Fibroblast of upper back skin (primary cell): ENCODE measurements around the gene SURF1.
"Not testable (repeated sequence)": the region's sequence is repeated elsewhere in the genome, so short reads cannot be mapped to it uniquely, and the experiment has no call there.

Source experiments
- DNase-seq: peaks from one replicate; pipeline ENCODE4 v3.0.0-alpha.2; 2013

Gene SURF1, protein sequence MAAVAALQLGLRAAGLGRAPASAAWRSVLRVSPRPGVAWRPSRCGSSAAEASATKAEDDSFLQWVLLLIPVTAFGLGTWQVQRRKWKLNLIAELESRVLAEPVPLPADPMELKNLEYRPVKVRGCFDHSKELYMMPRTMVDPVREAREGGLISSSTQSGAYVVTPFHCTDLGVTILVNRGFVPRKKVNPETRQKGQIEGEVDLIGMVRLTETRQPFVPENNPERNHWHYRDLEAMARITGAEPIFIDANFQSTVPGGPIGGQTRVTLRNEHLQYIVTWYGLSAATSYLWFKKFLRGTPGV

DNA sequence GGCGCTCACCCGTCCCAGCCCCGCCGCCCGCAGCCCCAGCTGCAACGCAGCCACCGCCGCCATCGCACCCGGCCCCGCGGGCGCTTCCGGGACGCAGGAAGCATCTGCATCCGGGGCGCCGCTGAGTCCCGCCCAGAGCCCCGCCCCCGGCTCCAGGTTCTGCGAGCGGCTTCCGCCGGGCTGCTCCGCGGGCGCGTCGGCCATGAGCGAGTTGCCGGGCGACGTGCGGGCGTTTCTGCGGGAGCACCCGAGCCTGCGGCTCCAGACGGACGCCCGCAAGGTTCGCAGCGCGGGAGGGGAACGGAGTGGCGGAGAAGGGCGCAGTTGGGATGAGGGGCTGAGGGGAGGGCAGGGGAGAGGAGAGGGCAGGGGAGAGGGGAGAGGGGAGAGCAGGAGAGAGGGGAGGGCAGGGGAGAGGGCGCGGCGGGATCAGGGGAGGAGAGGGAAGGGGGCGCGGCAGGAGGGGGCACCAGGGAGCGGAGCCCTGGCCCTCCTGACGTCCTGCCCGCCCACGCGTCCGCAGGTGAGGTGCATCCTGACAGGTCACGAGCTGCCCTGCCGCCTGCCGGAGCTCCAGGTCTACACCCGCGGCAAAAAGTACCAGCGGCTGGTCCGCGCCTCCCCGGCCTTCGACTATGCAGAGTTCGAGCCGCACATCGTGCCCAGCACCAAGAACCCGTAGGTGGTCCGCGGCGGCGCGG, at the start of gene SURF1, which contains the start of gene SURF2:
Gene SURF1 (minus strand): TSS at position 97 of the 701 bp plus-strand sequence. CDS start 34 bp downstream, at position 63.
Gene SURF2 (plus strand): TSS at position 160 of the 701 bp plus-strand sequence. CDS start 43 bp downstream, at position 203.
- DNase-seq, result peak; percentile 73

- DNase-seq, result peak; percentile 28
Measured at GRCh38 chr9:133405508-133406438, 49.5 kb upstream of the SURF1 start.

GRCh38 chr9:133404454-133405002, 48.2 kb upstream of the SURF1 start:
- no peak for DNase-seq

DNA sequence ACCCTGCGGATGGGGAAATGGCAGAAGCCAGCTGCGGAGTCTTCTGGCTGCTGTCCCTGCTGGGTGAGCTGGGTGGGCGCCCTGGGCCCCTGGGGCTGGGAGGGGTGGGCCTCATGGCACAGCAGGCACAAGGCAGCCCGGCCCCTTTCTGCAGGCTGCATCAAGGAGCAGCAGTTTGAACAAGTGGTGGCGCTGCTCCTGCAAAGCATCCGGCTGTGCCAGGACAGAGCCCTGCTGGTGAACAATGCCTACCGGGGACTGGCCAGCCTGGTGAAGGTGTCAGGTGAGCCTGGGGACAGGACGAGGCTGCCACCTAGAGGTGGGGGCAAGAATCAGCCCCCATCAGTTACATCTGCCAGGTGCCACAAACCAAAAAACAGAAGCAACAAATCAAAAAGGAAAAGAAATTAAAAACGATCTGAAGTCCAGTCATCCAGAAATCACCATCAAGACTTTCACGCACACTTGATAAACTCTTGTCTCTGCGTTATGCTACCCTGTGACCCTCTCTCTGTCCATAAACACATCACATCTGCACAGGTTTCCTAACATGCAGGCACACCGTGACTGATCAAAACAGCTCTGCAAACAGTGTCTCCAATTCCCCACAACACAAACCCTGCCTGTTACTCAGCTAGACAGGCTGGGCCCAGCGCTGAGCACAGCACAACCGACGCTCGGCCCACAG, 47.6 kb upstream of the SURF1 start:
- no peak for DNase-seq

GRCh38 chr9:133402689-133403088, 46.4 kb upstream of the SURF1 start:
- DNase-seq, result no peak

DNA sequence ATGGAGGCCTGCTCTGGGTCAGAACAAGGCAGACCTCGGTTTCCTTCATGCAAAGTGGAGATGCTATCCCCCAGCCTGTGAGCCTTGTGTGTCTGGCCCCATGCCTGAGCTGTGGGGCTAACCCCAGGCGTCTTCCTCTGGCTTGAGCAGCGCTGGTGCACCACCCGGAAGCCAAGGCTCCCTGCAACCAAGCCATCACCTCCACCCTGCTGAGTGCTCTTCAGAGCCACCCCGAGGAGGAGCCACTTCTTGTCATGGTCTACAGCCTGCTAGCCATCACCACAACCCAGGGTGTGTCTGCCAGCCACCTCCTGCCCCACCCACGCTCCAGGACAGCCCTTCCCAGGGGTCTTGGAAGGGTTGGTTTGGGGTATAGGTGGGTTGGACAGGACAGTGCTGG, 45.3 kb upstream of the SURF1 start:
- DNase-seq, result no peak

DNA sequence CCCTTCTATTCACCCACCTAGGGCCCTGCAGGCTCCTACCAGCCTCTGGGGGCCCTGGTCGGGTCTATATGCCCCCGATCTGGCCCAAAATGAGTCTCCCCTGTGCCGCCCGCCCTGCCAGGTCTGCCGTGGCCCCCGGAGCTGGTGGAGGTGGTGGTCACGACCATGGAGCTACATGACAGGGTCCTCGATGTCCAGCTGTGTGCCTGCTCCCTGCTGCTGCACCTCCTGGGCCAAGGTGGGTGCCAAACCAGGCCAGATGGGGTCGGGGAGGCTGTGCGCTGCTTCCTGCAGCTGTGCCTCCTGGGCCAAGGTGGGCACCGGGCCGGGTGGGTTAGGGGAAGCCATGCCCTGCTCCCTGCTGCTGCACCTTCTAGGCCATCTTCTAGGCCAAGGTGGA, 44.0 kb upstream of the SURF1 start:
- no peak for DNase-seq

GRCh38 chr9:133397895-133398294, 41.6 kb upstream of the SURF1 start:
- no peak for DNase-seq

GRCh38 chr9:133397370-133397769, 41.1 kb upstream of the SURF1 start:
- no peak for DNase-seq

- DNase-seq, result no peak
Measured at GRCh38 chr9:133396952-133397351, 40.7 kb upstream of the SURF1 start.

- no peak for DNase-seq
Measured at GRCh38 chr9:133394687-133395271, 38.5 kb upstream of the SURF1 start.

GRCh38 chr9:133393399-133393798, 37.1 kb upstream of the SURF1 start:
- no peak for DNase-seq

DNA sequence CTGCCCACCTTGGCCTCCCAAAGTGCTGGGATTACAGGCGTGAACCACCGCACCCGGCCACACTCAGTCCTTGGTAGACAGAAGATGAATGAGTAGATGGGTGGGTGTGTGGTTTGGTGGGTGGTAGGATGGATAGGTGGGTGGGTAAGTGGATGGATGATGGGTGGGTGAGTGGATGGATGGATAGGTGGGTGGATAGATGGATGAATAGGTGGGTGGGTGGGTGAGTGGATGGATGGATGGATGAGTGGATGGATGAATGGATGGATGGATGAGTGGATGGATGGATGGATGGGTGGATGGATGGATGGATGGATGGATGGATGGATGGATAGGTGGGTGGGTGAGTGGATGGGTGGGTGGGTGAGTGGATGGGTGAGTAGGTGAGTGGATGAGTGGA, 36.0 kb upstream of the SURF1 start:
- DNase-seq, result not testable (repeated sequence)

- DNase-seq, result not testable (repeated sequence)
Measured at GRCh38 chr9:133391449-133391848, 35.2 kb upstream of the SURF1 start.

DNA sequence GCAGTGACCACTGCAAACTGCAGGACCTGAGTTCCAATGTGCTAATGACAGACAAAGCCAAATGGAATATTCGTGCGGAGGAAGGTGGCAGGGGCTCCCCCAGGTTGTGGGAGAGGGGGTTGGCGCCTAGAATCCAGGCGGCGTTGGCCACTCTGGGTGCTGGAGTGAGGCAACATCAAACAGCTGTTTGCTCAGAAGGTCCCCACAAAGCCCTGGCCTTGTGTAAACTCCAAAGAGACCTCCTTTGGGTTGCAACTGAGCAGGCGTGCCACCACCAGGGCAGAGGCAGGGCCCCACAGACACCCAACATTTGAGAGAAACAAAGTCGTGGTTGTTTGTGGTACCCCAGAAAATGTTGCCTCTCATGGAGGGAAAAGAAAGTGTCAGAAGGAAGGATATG, 34.4 kb upstream of the SURF1 start:
- DNase-seq, result no peak

DNA sequence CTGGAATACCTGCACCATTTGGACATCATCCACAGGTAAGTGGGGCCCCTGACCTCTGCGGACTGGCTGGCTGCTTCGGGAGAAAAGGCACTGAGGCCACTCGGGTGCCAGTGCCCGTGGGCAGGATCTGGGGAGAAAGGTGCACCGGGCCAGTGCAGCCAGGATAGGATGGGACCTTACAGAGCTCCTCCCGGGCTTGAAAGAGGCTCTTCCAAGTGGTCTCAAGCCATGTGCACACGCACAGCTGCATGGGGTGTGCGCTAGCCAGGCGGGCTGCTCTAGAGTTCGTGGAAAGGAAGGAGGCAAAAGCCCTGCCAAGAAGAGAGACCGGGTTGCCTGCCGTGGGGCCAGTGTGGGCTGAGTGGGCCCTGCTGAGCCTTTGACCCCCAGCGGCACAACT, 33.3 kb upstream of the SURF1 start:
- DNase-seq, result no peak

GRCh38 chr9:133389025-133389557, 32.8 kb upstream of the SURF1 start:
- DNase-seq, result no peak

- DNase-seq, result no peak
Measured at GRCh38 chr9:133387680-133388079, 31.4 kb upstream of the SURF1 start.

- no peak for DNase-seq
Measured at GRCh38 chr9:133386338-133386737, 30.1 kb upstream of the SURF1 start.

DNA sequence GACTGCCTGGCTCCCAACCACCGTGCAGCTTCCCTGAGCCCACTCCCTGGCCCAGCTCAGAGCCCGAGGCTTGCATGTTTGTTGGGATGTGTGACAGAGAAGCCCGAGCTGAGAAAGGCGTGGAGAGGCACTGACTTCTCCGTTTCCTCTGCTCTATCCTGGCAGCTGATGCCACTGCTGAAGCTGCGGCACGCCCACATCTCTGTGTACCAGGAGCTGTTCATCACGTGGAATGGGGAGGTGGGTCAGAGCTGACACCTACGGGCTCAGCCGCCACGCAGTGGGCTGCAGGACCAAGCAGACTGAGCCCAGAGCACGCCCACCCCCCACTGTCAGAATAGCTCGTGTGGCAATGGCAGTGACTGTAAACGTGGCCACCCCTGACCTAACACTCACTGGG, 29.2 kb upstream of the SURF1 start:
- DNase-seq, result no peak

DNA sequence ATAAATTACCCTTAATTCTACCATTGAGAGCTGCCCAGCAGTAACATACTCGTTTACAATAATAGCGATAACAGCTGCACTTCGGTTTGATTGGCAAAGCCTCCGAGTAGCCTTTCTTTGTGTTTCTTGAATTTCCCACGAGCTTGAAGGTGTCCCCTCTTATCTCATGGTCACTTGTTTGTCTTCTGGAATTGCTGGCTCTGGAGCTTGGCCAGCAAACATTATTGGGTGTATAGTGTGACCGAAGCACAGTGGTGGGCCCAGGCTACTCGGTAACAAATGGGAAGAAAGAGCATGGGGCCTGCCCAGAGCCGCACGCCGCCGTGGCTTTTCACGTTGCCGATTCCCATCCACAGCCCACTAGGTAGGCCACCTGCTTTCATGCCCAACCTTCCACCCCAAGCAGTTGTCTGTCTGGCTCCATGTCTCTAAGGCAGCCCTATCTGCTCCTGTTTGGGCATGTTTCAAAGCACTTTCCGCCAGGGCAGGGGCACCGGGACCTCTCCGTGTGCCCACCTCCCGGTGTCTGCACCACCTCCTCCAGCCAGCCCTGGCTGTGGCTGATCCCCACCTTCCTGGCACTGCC, 28.5 kb upstream of the SURF1 start:
- DNase-seq, result no peak
